Fibroblast of mammary gland (primary cell): ENCODE results near the gene PNRC1.
A peak's percentile ranks its signal among the peaks of the same experiment; 100 is the strongest.

Experiments
- DNase-seq: peaks from one replicate; pipeline ENCODE4 v3.0.0-alpha.2; 2010; ENCODE audit warnings: low read depth
- H3K4me3 ChIP-seq: 2 replicates; pipeline ENCODE4 v1.5.1; 2011; ENCODE audit warnings: low read depth, mild to moderate bottlenecking, low read length, moderate library complexity; ENCODE audit not compliant: control insufficient read depth
- CTCF ChIP-seq: conservative IDR thresholded peaks from 2 replicates; pipeline ENCODE4 v1.5.1; 2011; ENCODE audit warnings: low read depth, low read length, inconsistent platforms; ENCODE audit not compliant: control insufficient read depth, insufficient read depth

Gene PNRC1

GRCh38 chr6:89098461-89098860, 17.9 kb downstream of the PNRC1 start:
- TF ChIP-seq CTCF: no peak
- no peak for DNase-seq
- H3K4me3 ChIP-seq: no peak overlapping the region

- no peak overlapping the region for H3K4me3 ChIP-seq
- no peak for DNase-seq
- no peak for TF ChIP-seq CTCF
These were observed 19.6 kb downstream of the PNRC1 start for GRCh38 chr6:89100114-89100513.

GRCh38 chr6:89110284-89110683, 29.7 kb downstream of the PNRC1 start:
- no peak for DNase-seq
- TF ChIP-seq CTCF: no peak

GRCh38 chr6:89111933-89112332, 31.4 kb downstream of the PNRC1 start:
- no peak for TF ChIP-seq CTCF
- DNase-seq: no peak

More at GRCh38 chr6:89110284-89110683, 29.7 kb downstream of the PNRC1 start:
- H3K4me3 ChIP-seq: no peak overlapping the region

GRCh38 chr6:89116702-89117101, 36.2 kb downstream of the PNRC1 start:
- no peak overlapping the region for H3K4me3 ChIP-seq
- no peak for DNase-seq

More at GRCh38 chr6:89111933-89112332, 31.4 kb downstream of the PNRC1 start:
- no peak overlapping the region for H3K4me3 ChIP-seq

GRCh38 chr6:89117211-89118108, 36.9 kb downstream of the PNRC1 start, which contains the start of gene SRSF12:
TSS of gene SRSF12 (minus strand) at chr6:89118071. CDS start at chr6:89117887, 184 bp downstream.
- DNase-seq: no peak
- TF ChIP-seq CTCF: no peak

More at GRCh38 chr6:89116702-89117101, 36.2 kb downstream of the PNRC1 start:
- no peak for TF ChIP-seq CTCF

More at GRCh38 chr6:89117211-89118108, 36.9 kb downstream of the PNRC1 start, which contains the start of gene SRSF12:
- peak within 1 kb of the TSS; percentile 49 for H3K4me3 ChIP-seq
